ENCODE results near the gene VPS45. TPM values are rescaled to one million over a fixed set of nuclear protein-coding genes. Genes with fewer than 3 reads are reported as not detected.

Gene VPS45
- total RNA-seq, 1 experiment from 2014 or later: 30.3 TPM

- ChIA-PET POLR2A (ENCODE audit: unreplicated experiment) (no interaction called here), CTCF (no interaction called here)
- no TSS peak for BruUV-seq (replicated peaks)
- Histone ChIP-seq H4K20me1 (ENCODE audit: insufficient read depth) (no peaks in the 10 kb centered on the region), H3K36me3 (ENCODE audit: low read depth) (no peaks in the 10 kb centered on the region), H3F3A (ENCODE audit: insufficient read depth, low read depth) (peaks cover 24% of the 10 kb centered on the region), H3K4me2 (no peak overlapping the region), H3K4me1 (replicated peaks; ENCODE audit: insufficient read depth) (peaks cover 46% of the 10 kb centered on the region), H3K27me3 (ENCODE audit: insufficient read depth, low read depth) (no peaks in the 10 kb centered on the region), H3K9me3 (ENCODE audit: insufficient read depth, low read depth) (no peaks in the 10 kb centered on the region), H2AFZ (no peak overlapping the region), H3K79me2 (ENCODE audit: low read depth) (no peaks in the 10 kb centered on the region), H3K27ac (no peak overlapping the region), H3K4me3 (no peak overlapping the region), H3K9me2 (ENCODE audit: insufficient read depth) (no peaks in the 10 kb centered on the region)
- TF ChIP-seq EZH2 (IDR thresholded peaks at IDR 0.05; ENCODE audit: low read depth) (no peak), CTCF (conservative IDR thresholded peaks at IDR 0.05) (no peak)
- intact Hi-C loops (cut with micrococcal nuclease; ENCODE audit: unreplicated experiment): no loop called here
- DNase-seq: no peak
Observed at GRCh38 chr1:150024156-150024555, 43.4 kb upstream of the VPS45 start.

- ChIA-PET POLR2A (ENCODE audit: unreplicated experiment) (no interaction called here), CTCF (no interaction called here)
- Histone ChIP-seq H3K9me3 (ENCODE audit: insufficient read depth, low read depth) (no peaks in the 10 kb centered on the region), H3K79me2 (ENCODE audit: low read depth) (no peaks in the 10 kb centered on the region), H3K4me1 (replicated peaks; ENCODE audit: insufficient read depth) (peaks cover 7% of the 10 kb centered on the region; the same call in 1 of the 2 replicates), H3K9me2 (ENCODE audit: insufficient read depth) (no peaks in the 10 kb centered on the region), H3F3A (ENCODE audit: insufficient read depth, low read depth) (no peaks in the 10 kb centered on the region; the same call in 1 of the 2 replicates), H3K27ac (no peak overlapping the region), H4K20me1 (ENCODE audit: insufficient read depth) (no peaks in the 10 kb centered on the region), H3K36me3 (ENCODE audit: low read depth) (no peaks in the 10 kb centered on the region), H3K4me2 (no peak overlapping the region), H3K27me3 (ENCODE audit: insufficient read depth, low read depth) (no peaks in the 10 kb centered on the region), H2AFZ (no peak overlapping the region), H3K4me3 (no peak overlapping the region)
- TF ChIP-seq EZH2 (IDR thresholded peaks at IDR 0.05; ENCODE audit: low read depth): no peak
- no peak for TF ChIP-seq CTCF (conservative IDR thresholded peaks at IDR 0.05)
- BruUV-seq (replicated peaks): no TSS peak
- intact Hi-C loops (cut with micrococcal nuclease; ENCODE audit: unreplicated experiment): no loop called here
- no peak for DNase-seq
Observed at GRCh38 chr1:150028322-150028721, 39.3 kb upstream of the VPS45 start.

GRCh38 chr1:150034336-150034735 is 33.2 kb upstream of the VPS45 start:
- ChIA-PET CTCF (no interaction called here), POLR2A (ENCODE audit: unreplicated experiment) (no interaction called here)
- H2AFZ ChIP-seq: no peak overlapping the region
- no peaks in the 10 kb centered on the region for H3K9me2 ChIP-seq (ENCODE audit: insufficient read depth)
- DNase-seq: no peak
- no peaks in the 10 kb centered on the region for H3K79me2 ChIP-seq (ENCODE audit: low read depth)
- H3F3A ChIP-seq (ENCODE audit: insufficient read depth, low read depth): no peaks in the 10 kb centered on the region
- H3K4me3 ChIP-seq: no peak overlapping the region
- no peak overlapping the region for H3K27ac ChIP-seq
- no peaks in the 10 kb centered on the region for H3K9me3 ChIP-seq (ENCODE audit: insufficient read depth, low read depth)
- intact Hi-C loops (cut with micrococcal nuclease; ENCODE audit: unreplicated experiment): no loop called here
- no peak for TF ChIP-seq EZH2 (IDR thresholded peaks at IDR 0.05; ENCODE audit: low read depth)
- no peak for TF ChIP-seq CTCF (conservative IDR thresholded peaks at IDR 0.05)
- no peaks in the 10 kb centered on the region for H4K20me1 ChIP-seq (ENCODE audit: insufficient read depth)
- H3K4me2 ChIP-seq: no peak overlapping the region
- H3K27me3 ChIP-seq (ENCODE audit: insufficient read depth, low read depth): no peaks in the 10 kb centered on the region
- no peaks in the 10 kb centered on the region for H3K36me3 ChIP-seq (ENCODE audit: low read depth)
- H3K4me1 ChIP-seq (replicated peaks; ENCODE audit: insufficient read depth): no peaks in the 10 kb centered on the region
- BruUV-seq (replicated peaks): no TSS peak

All from PC-9 (cell line).